ENCODE measurements around the gene TNPO1.

GRCh38 chr5:72917371-72917776, 100.9 kb downstream of the TNPO1 start:
- TF ChIP-seq CTCF (IDR thresholded peaks at IDR 0.05; ENCODE audit: low read depth, low read length, missing input control) (no peak), GABPA (IDR thresholded peaks at IDR 0.05 in 1 of 2, conservative IDR thresholded peaks at IDR 0.05 in 1 of 2) (no peak)
